GM18526 (cell line): ENCODE data around the gene TNIP1.

Experiments
- POLR2A ChIP-seq: IDR thresholded peaks from 3 replicates; pipeline ENCODE4 v1.6.1; 2011; ENCODE audit not compliant: insufficient read length; ENCODE audit errors: extremely low read depth

The TNIP1 gene

DNA sequence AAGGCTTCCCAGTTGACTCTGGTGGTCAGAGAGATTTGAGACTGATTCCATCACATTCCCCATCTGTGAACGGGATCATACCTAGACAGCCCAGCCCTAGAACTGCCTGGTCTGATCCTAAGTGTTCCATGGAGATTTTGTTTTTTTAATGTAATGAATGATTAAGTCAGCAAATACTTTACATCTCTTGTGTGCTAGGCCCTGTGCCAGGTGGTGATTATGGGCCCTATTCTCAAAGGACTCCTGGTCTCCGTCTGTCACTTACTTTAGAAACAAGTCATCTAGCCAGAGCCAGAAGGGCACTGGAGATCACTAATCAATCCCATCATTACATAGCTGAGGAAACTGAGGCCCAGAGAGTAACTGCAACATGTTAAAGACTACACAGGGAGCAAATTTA is 61.5 kb downstream of the TNIP1 start:
- no peak for TF ChIP-seq POLR2A

DNA sequence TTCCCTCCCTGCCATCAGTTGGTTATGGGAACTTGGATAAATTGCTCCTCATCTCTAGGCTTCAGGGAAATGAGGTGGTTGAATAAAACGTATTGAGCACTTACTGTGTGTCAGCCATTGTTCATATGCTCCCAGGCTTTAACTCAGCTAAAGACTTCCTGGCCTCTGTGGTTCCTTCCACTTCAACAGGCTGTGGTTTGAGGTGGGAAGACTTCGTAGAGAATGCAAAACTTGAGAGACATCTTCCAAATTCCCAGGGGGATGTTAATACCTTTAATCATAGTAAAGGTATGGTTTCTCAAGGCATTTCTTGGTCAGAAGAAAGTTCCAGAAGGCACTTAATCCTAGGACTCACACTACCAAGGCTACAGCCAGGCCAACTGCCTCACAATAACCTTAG is 62.0 kb downstream of the TNIP1 start:
- no peak for TF ChIP-seq POLR2A

DNA sequence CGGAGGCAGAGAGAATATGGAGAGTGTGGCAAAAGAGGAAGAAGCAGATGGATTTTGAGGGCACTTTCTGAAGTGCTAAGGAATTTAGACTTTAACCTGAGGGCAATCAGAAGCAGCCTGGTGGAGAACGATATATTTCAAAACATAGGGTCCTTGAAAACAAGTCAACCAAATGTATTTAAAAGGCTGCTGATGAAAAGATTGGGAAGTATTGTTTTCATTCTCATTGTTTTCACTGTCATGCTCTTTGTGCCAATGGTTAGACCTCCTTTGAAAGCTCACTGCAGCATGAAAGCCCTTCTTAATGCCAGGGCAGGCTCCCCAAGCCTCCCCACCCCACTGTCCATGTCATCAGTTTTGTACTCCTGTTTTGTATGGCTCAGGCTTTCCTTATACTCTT is 62.9 kb downstream of the TNIP1 start:
- no peak for TF ChIP-seq POLR2A

DNA sequence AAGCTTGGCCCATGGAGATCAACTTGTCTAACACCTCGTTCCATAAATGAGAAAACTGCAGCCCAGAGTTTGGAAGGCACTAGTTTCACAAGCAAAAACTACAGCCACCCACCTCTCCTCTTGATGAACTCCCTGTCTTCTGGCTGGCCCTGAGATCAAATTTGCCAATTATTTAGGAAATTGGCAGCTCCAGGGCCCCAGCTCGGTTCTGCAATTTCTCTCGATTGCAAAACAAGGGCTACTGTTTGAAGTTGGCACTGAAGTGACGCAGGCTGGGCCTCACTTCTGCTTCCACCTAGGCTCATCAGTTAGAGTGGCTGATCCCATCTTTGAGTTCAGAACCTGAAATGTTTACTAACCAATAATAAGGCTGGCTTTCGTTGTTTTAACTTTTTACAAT is 64.1 kb downstream of the TNIP1 start:
- TF ChIP-seq POLR2A, result no peak

DNA sequence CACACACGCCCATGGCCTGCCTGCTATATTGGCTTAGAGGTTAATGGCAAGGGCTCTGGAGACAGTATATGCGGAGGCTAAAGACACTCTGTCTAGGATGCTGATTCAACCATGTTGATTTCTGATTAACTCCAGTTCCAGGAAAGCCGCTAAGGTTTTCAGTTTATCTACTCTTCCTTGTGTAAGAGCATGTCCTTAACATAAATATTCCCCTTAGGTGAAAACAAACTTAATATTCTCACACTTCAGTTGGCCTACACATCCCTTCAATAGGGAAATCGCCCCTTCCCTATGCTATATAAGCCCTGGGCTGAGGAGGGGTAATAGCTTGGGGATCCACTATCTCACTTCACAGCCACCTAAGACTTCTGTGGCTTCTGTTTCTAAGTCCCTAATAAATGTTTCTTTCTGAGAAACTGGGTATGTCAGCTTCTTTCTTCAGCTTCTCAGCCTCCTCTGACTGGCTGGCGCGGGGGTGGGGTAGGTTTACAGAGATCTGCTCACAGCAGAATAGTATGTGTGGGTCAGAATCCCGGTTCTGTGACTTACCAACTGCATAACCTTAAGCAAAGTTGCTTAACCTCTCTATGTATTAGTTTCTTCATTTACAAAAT is 64.8 kb downstream of the TNIP1 start:
- no peak for TF ChIP-seq POLR2A

DNA sequence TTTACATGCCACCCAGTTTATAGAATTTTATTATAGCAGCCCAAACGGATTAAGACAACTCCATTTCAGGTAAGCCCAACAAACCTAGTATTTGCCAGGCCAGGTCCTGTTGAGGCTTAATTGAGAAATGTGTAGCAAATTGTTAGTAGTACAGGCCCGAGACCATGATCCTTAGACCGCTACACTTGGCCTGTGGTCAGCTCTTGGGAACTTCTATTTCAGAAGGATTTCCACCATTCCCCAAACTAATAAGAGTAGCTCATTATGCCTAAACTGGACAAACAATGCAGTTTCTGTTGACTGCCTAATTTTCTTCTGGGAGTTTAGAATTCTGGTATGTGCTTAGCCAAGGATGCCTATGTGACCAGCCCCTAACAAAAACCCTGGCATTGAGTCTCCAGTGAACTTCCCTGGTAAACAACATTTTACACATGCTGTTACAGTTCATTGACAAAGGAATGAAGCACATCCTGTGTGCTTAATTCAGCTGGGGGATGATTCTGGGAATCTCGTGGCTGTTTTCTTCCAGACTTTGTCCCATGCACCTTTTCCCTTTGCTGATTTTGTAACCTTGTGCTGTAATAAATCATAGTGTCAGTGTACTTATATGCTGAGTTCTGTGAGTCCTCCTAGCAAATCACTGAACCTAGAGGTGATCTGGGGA is 66.0 kb downstream of the TNIP1 start:
- TF ChIP-seq POLR2A, result no peak

DNA sequence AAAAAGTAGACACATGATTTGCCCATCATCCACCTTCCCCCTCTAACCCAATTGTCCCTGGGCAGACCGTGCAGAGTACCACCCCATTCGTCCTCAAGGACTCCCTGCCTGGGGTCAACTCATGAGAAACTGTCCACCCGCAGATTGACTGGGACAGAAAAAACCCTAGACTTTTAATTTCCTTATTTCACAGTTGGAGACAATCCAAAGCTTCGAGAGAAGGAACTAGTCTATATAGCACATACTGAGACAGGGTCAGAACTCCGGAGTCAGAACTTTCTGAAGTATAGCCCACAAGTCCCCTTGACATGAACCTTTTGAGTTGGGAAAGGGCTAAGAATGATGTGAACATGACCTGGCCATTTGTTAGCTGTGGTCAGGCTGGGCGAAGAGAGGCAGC is 68.0 kb downstream of the TNIP1 start:
- no peak for TF ChIP-seq POLR2A

DNA sequence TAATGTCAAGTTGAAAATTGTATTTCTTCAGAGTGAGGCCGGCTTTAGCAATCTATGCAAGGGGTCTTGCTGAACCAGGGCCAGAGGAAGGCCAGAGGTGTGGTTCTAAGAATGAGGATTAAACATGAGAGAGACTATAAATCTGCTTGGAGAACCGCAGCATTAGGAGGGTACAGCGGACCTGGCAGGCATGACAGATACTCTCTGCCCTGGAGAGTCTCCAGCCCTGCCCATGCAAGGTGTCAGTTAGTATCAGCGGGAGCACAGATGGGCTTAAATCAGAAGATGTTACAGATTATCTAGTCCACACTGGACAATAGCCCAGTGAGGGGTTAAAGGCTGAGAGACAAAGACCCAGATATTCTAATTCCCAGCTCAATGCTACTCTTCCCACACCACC is 71.9 kb downstream of the TNIP1 start:
- no peak for TF ChIP-seq POLR2A

DNA sequence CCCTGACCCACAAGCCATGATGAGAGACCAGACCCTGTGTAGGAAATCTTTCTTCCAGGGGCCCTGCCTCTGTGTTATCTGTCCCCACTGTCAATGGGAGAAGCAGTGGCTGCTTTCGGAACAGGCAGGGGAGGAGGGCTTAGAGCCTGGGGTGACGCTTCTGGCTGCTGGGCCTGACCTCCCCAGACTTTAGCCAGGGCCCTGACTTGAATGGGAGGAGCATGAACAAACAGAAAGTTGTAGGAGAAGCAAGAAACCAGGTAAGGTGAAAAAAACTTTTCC is 72.7 kb downstream of the TNIP1 start:
- TF ChIP-seq POLR2A, result no peak

DNA sequence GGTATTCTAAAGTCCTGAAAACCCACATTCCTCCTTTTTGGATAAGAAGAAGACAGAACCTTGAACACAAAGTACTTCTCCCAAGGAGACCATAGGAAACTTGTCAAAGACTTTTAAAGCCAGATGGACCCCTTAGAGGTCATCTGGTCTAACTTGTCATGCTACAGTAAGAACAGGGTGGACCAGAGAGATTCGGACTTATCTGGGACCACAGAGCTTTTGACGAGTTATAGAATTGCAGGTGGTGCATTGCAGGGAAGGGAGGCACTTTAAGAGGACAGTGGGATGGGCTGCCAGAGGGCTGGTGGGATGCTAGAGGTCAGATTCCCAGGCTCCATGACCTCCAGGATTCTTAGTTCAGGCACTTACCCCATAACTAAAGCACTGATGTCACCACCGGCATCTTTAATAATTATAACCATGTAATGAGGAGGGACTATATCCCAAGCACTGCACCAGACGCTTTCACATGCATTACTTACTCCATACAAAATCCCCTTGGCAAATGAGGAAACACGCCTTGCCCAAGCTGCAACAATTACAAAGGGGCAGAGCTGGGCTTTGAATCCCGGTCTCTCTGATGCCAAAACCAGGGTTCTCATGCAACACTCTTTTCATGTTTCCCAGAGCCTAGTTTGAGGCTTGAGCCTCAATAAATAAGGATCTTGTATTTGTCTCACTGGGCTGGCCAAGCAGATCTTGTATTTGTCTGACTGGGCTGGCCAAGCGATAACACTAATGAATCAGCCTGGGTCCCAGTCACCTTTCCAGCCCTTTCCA is 73.2 kb downstream of the TNIP1 start:
- no peak for TF ChIP-seq POLR2A

DNA sequence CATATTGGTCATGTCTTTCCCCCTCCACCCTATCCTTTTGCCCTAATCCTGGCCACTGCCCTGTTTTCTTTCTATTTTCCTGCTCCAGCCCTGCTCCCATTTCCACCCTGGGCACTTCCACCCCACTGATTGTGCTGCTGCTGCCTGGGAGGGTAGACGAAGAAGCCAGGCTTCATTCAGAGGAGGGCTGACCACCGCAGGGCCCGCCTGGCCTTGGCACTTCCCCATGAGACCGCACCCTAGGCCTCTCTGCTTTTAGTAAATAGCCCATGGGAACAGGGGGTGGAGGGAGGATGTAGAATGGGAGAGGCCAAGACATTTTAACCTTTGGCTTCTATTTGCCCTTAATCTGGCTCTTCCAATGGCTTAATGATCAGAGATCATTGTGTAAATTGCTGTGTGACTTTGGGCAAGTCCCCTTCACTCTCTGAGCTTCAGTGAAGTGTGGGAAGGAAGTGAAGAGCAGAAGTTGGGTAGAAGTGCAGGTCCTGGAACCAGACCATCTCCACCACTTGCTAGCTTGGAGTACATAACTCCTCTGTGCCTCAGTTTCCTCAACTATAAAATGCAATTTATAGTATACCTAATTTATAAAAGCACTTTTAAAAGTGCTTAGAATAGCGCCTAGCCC is 74.0 kb downstream of the TNIP1 start:
- no peak for TF ChIP-seq POLR2A

DNA sequence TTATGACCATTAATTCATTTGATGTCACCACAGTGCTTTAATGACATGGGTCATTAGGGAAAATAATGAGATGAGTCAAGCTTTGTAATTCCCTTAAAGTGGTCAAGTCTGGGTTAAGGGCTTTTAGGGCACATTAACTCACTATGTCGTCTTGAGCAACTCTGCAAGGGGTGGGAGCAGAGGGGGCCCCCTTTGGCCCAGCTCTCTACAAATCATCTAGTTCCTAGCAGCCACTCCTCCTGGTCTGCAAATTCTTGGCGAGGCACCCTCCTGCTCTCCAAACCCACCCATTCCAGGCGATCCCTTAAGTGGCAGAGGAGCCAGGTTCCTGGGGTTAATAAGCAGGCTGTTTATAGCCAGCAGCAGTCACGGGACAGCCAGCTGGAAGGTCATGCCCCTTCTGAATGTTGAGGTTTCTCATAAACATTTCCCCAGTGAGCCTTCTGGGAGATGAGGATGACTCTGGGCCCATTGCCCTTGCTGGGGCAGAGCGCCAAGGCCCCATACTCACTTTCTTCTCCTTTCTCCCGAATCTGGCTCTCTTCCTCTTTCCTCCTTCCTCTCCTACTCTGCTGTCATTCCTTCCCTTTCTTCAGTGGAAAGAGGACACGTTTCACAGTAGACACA is 74.8 kb downstream of the TNIP1 start:
- TF ChIP-seq POLR2A, result no peak

DNA sequence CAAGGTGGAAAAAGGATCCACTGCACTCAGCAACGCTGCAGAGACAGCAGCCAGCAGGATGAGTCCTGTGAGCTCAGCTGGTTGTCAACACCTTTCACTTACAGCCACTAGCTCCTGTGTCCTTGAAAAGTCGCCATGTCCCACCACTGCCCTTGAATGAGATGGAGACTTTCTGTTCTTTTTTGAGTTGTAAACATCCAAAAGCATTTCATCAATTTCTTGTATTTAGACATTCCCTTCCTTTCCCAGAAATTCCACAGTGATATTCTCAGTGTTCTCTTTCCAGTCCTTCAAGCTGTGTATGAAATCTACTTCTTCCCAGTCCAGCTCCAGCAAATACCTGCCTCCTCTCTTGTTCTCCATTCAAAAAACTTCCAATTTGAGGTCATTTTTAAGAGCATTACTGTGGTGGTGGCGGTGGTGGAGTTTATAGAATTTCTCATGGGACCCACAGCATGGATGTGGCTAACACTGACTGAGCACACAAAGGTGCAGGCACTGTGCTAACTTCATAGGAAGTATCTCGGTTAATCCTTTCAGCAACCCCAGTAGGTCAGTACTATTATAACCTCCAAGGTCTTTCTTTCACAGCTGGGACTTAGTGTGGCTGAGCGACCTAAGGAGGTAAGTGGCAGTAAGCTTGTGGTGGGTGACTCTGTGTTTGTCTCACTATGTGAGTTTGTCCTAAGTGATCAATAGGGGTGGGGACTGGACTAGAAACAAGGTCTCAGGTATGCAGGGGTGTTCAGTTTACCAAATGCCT is 75.5 kb downstream of the TNIP1 start:
- no peak for TF ChIP-seq POLR2A

DNA sequence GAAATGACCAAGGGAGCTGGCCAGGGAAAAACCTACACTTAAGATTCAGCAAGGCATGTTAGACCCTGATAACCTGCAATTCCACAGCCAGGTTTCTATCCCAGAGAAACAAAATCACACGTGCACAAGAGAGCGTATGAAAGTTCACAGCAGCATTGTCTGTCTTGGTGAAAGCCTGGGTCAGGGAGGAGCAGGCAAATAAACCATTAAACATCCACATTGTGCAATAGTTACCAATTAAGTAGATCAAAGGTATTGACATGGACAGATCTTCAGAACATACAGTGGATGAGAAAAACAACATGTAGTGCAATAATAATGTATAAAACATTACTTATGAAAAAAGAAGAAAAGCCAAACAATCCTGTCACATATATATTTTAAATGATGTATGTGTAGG is 76.3 kb downstream of the TNIP1 start:
- no peak for TF ChIP-seq POLR2A

DNA sequence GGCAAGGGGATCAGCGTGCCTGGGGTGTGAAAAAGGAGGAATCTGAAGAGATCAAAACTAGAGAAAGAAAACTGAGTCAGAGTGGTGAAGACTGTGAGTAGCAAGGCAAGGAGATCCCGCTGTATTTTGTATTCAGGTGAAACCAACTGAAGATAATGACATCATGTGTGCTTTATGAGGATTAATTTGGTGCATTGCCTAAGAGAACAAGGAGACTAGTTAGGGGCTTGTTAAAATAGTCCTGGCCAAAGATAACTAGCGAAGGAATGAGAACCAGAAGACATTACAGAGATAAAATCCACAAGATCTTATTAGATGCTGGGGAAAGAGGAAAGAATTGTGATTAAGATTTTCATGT is 77.4 kb downstream of the TNIP1 start:
- no peak for TF ChIP-seq POLR2A
